Uterus (tissue), 4 donors: ENCODE results near the gene DIPK1A. TPM values are rescaled to one million over a fixed set of nuclear protein-coding genes. Genes with fewer than 3 reads are reported as not detected.

Experiments used
- DNase-seq, 2 donors: peaks; one replicate each; pipeline ENCODE4 v3.0.0-alpha.2; 2019 to 2020
- H3K27ac ChIP-seq, 2 donors: fragments of 200-600 bp; sonication (generic); 1 replicate in 1 of 2; 2 replicates in 1 of 2; pipeline ENCODE4 v1.5.1; 2016 to 2018
- H3K27me3 ChIP-seq, 2 donors: fragments of 200-600 bp; sonication (generic); one replicate each; pipeline ENCODE4 v1.5.1; 2018 to 2019; ENCODE audit warnings: control low read depth in 1 of 2
- H3K36me3 ChIP-seq, 2 donors: fragments of 200-600 bp; sonication (generic); one replicate each; pipeline ENCODE4 v1.5.1; 2019; ENCODE audit warnings: control low read depth in 1 of 2
- H3K4me1 ChIP-seq, 2 donors: fragments of 200-600 bp; sonication (generic); one replicate each; pipeline ENCODE4 v1.5.1; 2018 to 2019; ENCODE audit warnings: control low read depth in 1 of 2
- H3K4me3 ChIP-seq, 2 donors: fragments of 200-600 bp; sonication (generic); 1 replicate in 1 of 2; 2 replicates in 1 of 2; pipeline ENCODE4 v1.5.1; 2018 to 2019; ENCODE audit warnings: mild to moderate bottlenecking in 1 of 2
- H3K9me3 ChIP-seq, 2 donors: fragments of 200-600 bp; sonication (generic); one replicate each; pipeline ENCODE4 v1.5.1; 2019; ENCODE audit warnings: control low read depth in 1 of 2
- CTCF ChIP-seq, 4 experiments: fragments of 200-600 bp in 2 of 4; fragments of 450-650 bp in 2 of 4; sonication (generic) in 2 of 4; IDR thresholded peaks; one replicate each; pipeline ENCODE4 v1.5.1; 2016 to 2019; ENCODE audit warnings: antibody characterized with exemption in 4 of 4, mild to moderate bottlenecking in 2 of 4, moderate library complexity in 1 of 4
- POLR2A ChIP-seq, 2 donors: fragments of 450-650 bp; IDR thresholded peaks; one replicate each; pipeline ENCODE4 v1.6.1; 2016; ENCODE audit warnings: antibody characterized with exemption in 2 of 2, mild to moderate bottlenecking in 1 of 2, moderate library complexity in 1 of 2
- intact Hi-C: fragments of 100-400 bp; cut with DNase I; formaldehyde crosslinking; loops from one replicate; pipeline ENCODE4 v1.15.1; 2023; ENCODE audit warnings: low total_unique reads
- total RNA-seq, 4 donors: library from RNA; depleted of rRNA in 3 of 4; stranded (reverse); fragments of >200 nt in 3 of 4; gene quantifications; one replicate each; pipeline versions ENCODE4 v1.1.0 to v1.2.4, GENCODE V29; 2014 to 2023
- donor health status: DM: yes; HTN: yes; CAD: no.

Gene DIPK1A
- 10 to 100 TPM; 15.5 to 28.4 (median 20.8) TPM for total RNA-seq

DNA sequence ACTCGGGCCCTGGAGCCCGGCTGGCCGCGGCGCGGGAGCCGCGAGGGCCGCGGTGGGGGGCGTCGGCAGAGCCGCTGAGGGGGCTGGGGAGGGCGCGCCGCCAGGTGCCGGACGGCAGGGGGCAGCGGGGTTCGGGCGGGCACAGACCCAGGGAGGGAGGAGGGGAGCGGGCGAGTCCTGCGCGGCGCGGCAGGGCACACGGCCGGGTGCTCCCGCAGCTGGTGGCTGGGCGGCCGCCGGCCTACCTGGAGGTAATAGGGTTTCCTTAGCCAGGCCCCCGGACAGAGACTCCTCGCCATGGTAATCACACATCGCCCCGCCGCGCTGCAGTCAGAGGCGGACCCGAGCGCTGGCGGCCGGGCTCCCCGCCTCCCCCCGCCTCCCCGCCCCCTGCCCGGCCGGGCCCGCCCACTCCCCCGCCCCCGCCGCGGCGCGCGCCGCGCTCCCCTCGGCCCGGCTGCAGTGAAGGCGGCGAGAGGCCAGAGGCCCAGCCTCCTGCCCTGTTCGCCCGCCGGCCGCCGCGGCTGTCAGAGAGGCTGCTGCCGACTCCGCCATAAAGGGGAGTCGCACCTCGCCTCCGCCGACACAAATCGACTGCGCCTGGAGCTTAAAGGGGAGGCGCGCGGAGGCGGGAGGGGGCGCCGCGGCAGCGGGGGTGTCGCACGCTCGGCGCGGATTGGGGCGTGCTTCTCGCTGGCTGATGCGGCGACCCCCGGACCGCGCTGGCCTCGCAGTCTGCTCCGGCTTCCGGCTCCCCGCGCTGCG lies at the start of gene DIPK1A:
TSS of gene DIPK1A (minus strand) at position 332 of the 765 bp plus-strand sequence. CDS start at position 299, 33 bp downstream.
- peak; percentile 78 to 81 for DNase-seq
- Histone ChIP-seq H3K4me1 (no peaks in the 10 kb centered on the region), H3K27me3 (no peaks in the 10 kb centered on the region), H3K9me3 (no peaks in the 10 kb centered on the region), H3K36me3 (no peaks in the 10 kb centered on the region), H3K4me3 (peak within 1 kb of the TSS; percentile 50 to 89), H3K27ac (peak within 1 kb of the TSS; percentile 95 to 96)
- intact Hi-C loops: no loop called here
- TF ChIP-seq POLR2A (IDR thresholded peaks at IDR 0.05) (peak; percentile 79 to 85), CTCF (IDR thresholded peaks at IDR 0.05) (peak in 2 of 4 experiments; percentile 22 to 29)

GRCh38 chr1:93007941-93008577 lies 46.8 kb upstream of the DIPK1A start:
- no peaks in the 10 kb centered on the region for H3K9me3 ChIP-seq
- H3K4me1 ChIP-seq: no peaks in the 10 kb centered on the region
- no peaks in the 10 kb centered on the region for H3K27me3 ChIP-seq
- no peak overlapping the region for H3K4me3 ChIP-seq
- intact Hi-C loops: no loop called here
- DNase-seq: no peak
- no peak for TF ChIP-seq POLR2A (IDR thresholded peaks at IDR 0.05)
- no peak for TF ChIP-seq CTCF (IDR thresholded peaks at IDR 0.05)
- no peaks in the 10 kb centered on the region for H3K36me3 ChIP-seq
- no peak overlapping the region for H3K27ac ChIP-seq

DNA sequence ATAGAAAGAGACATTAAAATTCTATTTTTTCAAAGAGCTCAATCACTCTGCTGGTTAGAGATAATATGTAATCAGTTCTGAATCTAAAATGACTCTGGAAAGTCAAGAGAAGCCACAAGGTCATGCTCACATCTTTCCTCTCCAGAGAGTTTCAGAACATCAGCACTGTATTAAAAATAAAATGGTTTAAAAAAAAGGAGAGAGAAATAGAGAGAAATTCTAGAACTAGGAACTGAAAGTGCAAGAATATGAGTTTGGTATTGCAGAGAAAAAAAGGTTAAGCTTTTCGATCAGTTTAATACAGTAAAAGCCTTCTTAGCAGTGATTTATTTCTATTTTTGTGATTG lies 44.0 kb upstream of the DIPK1A start:
- no peak overlapping the region for H3K27ac ChIP-seq
- no peak for TF ChIP-seq POLR2A (IDR thresholded peaks at IDR 0.05)
- TF ChIP-seq CTCF (IDR thresholded peaks at IDR 0.05): no peak
- no peaks in the 10 kb centered on the region for H3K36me3 ChIP-seq
- intact Hi-C loops: no loop called here
- DNase-seq: no peak
- no peaks in the 10 kb centered on the region for H3K9me3 ChIP-seq
- H3K4me1 ChIP-seq: peaks cover 0 to 5% of the 10 kb centered on the region in 2 donors
- H3K27me3 ChIP-seq: no peaks in the 10 kb centered on the region
- H3K4me3 ChIP-seq: no peak overlapping the region

- Histone ChIP-seq H3K4me3 (no peak overlapping the region), H3K27me3 (no peaks in the 10 kb centered on the region), H3K4me1 (peaks cover 0 to 5% of the 10 kb centered on the region in 2 donors), H3K27ac (no peak overlapping the region), H3K36me3 (no peaks in the 10 kb centered on the region), H3K9me3 (no peaks in the 10 kb centered on the region)
- TF ChIP-seq CTCF (IDR thresholded peaks at IDR 0.05) (no peak), POLR2A (IDR thresholded peaks at IDR 0.05) (no peak)
- no peak for DNase-seq
- intact Hi-C loops: no loop called here
These were observed 43.4 kb upstream of the DIPK1A start for GRCh38 chr1:93004566-93005251.

- intact Hi-C loops: no loop called here
- TF ChIP-seq CTCF (IDR thresholded peaks at IDR 0.05) (no peak), POLR2A (IDR thresholded peaks at IDR 0.05) (no peak)
- Histone ChIP-seq H3K9me3 (no peaks in the 10 kb centered on the region), H3K36me3 (no peaks in the 10 kb centered on the region), H3K27me3 (no peaks in the 10 kb centered on the region), H3K4me1 (peaks cover 0 to 5% of the 10 kb centered on the region in 2 donors), H3K4me3 (no peak overlapping the region), H3K27ac (no peak overlapping the region)
- DNase-seq: no peak
These were observed 42.7 kb upstream of the DIPK1A start for GRCh38 chr1:93003981-93004380.
